Measurements from ENCODE around the gene EPB41. TPM values are rescaled to one million over a fixed set of nuclear protein-coding genes. Genes with fewer than 3 reads are reported as not detected.
"Not testable (repeated sequence)": the region's sequence is repeated elsewhere in the genome, so short reads cannot be mapped to it uniquely, and the experiment has no call there.

The EPB41 gene
- total RNA-seq, 4 donors from 2014 or later, result 110 to 183 (median 126) TPM

DNA sequence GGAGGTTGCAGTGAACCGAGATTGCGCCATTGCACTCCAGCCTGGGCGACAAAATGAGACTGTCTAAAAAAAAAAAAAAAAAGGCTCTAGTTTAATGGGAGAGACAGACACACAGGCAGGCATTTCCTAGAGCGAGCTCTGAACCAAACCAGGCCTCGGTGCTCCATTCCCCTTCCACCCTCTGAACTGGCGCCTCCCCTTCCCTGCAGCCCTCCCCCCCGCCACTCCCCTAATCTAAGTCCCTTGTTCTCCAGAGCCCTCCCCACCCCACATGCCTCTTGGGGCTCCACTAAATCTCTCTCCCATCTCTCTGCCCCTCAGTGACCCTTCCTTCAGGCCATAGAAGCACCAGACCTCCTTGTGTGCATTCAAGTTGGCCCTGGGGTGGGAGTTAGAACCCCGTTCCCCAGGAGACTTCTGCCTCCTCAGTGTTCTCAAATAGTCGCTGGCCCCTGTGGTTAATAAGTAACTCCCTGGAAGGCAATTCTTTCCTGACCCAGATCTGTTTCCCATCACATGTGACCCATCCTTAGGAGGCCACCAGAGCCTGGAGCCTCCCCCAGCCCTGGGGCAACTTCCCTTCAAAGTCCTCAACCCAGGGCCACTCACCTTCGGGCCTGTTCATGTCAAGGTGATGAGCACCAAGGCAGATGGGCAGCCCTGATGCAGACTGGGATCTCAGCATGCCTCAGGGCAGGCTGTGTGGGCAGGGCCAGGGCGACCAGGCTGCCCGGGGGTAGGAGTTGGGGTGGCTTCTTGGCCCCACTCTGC, 42.6 kb upstream of the EPB41 start:
- H3K4me3 ChIP-seq, result no peak overlapping the region
- peaks cover 0 to 6% (median 0%) of the 10 kb centered on the region in 4 donors for H3K4me1 ChIP-seq
- H3K27ac ChIP-seq, result no peak overlapping the region
- no peaks in the 10 kb centered on the region for H3K36me3 ChIP-seq
- no peaks in the 10 kb centered on the region for H3K27me3 ChIP-seq
- no peak for DNase-seq
- no peaks in the 10 kb centered on the region for H3K9me3 ChIP-seq
- TF ChIP-seq POLR2A (IDR thresholded peaks at IDR 0.05) (no peak), CTCF (IDR thresholded peaks at IDR 0.05) (no peak)

DNA sequence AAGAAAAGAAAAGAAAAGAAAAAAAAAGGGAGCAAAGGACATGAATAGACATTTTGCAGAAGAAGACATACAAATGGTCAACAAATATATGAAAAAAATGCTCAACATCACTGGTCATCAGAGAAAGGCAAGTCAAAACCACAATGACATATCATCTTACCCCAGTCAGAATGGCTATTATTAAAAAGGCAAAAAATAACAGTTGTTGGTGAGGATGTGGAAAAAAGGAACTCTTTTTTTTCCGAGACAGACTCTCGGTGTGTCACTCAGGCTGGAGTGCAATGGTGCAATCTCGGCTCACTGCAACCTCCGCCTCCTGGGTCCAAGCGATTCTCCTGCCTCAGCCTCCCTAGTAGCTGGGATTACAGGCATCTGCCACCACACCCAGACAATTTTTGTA, 39.2 kb upstream of the EPB41 start:
- not testable (repeated sequence) for DNase-seq, H3K4me1 ChIP-seq, H3K27me3 ChIP-seq, H3K4me3 ChIP-seq, H3K9me3 ChIP-seq, H3K36me3 ChIP-seq, H3K27ac ChIP-seq

GRCh38 chr1:28877132-28877781, 37.1 kb upstream of the EPB41 start:
- Histone ChIP-seq H3K9me3 (no peaks in the 10 kb centered on the region), H3K4me3 (no peak overlapping the region), H3K36me3 (no peaks in the 10 kb centered on the region), H3K27ac (no peak overlapping the region), H3K4me1 (no peaks in the 10 kb centered on the region), H3K27me3 (no peaks in the 10 kb centered on the region)
- DNase-seq, result peak; percentile 71 to 89 (median 80)
- TF ChIP-seq POLR2A (IDR thresholded peaks at IDR 0.05), result no peak
- TF ChIP-seq CTCF (IDR thresholded peaks at IDR 0.05), result peak; percentile 82 to 95 (median 92)

DNA sequence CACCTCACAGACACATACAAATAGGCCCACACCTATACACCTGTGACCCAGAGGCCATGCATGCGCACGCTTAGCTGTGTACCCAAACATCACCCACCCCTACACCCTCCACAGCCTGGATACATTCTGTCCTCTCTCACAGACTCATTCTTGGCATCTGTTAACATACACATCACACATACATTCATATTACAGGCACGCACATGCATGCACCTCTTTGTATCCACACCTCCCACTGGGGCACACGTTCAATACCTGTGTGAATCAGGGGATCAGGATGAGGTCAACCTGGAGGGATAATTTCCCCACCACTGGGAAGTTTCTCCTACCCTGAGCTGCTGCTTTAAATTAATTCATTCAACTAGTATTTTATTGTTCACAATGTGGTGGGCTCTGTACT, 35.6 kb upstream of the EPB41 start:
- no peaks in the 10 kb centered on the region for H3K4me1 ChIP-seq
- H3K27me3 ChIP-seq, result no peaks in the 10 kb centered on the region
- TF ChIP-seq POLR2A (IDR thresholded peaks at IDR 0.05), result no peak
- no peak for TF ChIP-seq CTCF (IDR thresholded peaks at IDR 0.05)
- no peak for DNase-seq
- H3K4me3 ChIP-seq, result no peak overlapping the region
- no peaks in the 10 kb centered on the region for H3K9me3 ChIP-seq
- no peak overlapping the region for H3K27ac ChIP-seq
- H3K36me3 ChIP-seq, result no peaks in the 10 kb centered on the region

- Histone ChIP-seq H3K4me3 (no peak overlapping the region), H3K9me3 (no peaks in the 10 kb centered on the region)
- no peak for TF ChIP-seq POLR2A (IDR thresholded peaks at IDR 0.05)
- peak; percentile 80 to 97 (median 93) for TF ChIP-seq CTCF (IDR thresholded peaks at IDR 0.05)
Measured at GRCh38 chr1:28882009-28882628, 32.2 kb upstream of the EPB41 start.

GRCh38 chr1:28883242-28883616, 31.1 kb upstream of the EPB41 start:
- Histone ChIP-seq H3K36me3 (no peaks in the 10 kb centered on the region), H3K27ac (no peak overlapping the region), H3K4me1 (peaks cover 0 to 31% (median 13%) of the 10 kb centered on the region in 4 donors), H3K9me3 (no peaks in the 10 kb centered on the region), H3K4me3 (no peak overlapping the region), H3K27me3 (no peaks in the 10 kb centered on the region)
- DNase-seq, result no peak
- TF ChIP-seq POLR2A (IDR thresholded peaks at IDR 0.05), result no peak
- TF ChIP-seq CTCF (IDR thresholded peaks at IDR 0.05), result no peak

More at GRCh38 chr1:28882009-28882628, 32.2 kb upstream of the EPB41 start:
- DNase-seq, result peak; percentile 75 to 92 (median 88)
- H3K36me3 ChIP-seq, result no peaks in the 10 kb centered on the region
- H3K4me1 ChIP-seq, result peaks cover 0 to 27% (median 10%) of the 10 kb centered on the region in 4 donors
- peak overlapping the region in 1 of 4 donors; percentile 4 for H3K27ac ChIP-seq
- no peaks in the 10 kb centered on the region for H3K27me3 ChIP-seq

Measured in Peyer's patch (tissue), 4 donors.